Sciatic nerve (tissue), 2 donors: Measurements from ENCODE around the gene FOXB1. TPM values are rescaled to one million over a fixed set of nuclear protein-coding genes. Genes with fewer than 3 reads are reported as not detected.

ENCODE experiments used
- ATAC-seq: fragments of 200-7000 bp; cut with Tn5 transposase; one replicate; pipeline ENCODE4 v1.9.1; 2020; ENCODE audit warnings: mild to moderate bottlenecking, moderate library complexity
- DNase-seq: peaks from one replicate; pipeline ENCODE4 v3.0.0-alpha.2; 2020; ENCODE audit warnings: low spot score
- intact Hi-C: fragments of 100-400 bp; cut with DNase I; formaldehyde crosslinking; loops from one replicate; pipeline ENCODE4 v1.14.2; 2022
- total RNA-seq: library from RNA; stranded (reverse); fragmentation: NEBNext Ultra II Directional; extraction: Animal tissue kit (Norgen Biotek cat#: 25700); gene quantifications from one replicate; pipeline ENCODE4 v1.2.1, GENCODE V29; 2021
- donor health status: DM: no; HTN: no; CAD: no.
- donor health status: DM: no; HTN: no; CAD: no.

The FOXB1 gene
- total RNA-seq, 1 donor from 2014 or later, result not detected

DNA sequence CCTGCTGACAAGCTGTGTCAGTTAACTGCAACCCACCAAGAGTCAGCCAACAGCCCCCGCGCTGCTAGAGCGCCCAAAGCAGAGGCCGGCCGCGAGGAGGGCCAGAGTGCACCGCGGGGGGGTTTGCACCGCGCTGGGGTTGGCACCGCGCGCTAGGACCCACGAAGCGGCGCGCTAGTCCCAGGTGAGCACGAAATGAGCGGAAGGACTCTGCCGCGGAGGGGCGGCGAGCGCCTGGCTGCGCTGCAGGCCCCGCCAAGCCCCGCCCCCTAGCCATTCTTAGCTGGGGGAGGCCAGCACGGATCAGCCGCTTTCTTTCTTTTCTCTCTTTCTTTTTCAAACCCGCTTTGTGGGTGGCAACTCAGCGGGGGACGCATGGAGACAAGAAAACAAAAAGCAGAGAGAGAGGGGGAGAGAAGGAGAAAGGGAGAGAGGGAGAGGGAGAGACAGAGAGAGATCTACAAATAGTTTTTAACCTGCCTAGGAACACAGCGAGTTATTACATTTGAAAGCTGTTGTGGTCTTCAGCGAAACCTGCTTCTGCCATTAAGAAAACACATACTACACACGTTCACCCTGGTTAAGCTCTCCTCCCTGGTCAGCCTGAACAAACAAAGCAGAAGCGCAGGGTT is 6.9 kb upstream of the FOXB1 start:
- peak; percentile 50 for DNase-seq
- intact Hi-C loops, result no loop called here
- no peak for ATAC-seq

DNA sequence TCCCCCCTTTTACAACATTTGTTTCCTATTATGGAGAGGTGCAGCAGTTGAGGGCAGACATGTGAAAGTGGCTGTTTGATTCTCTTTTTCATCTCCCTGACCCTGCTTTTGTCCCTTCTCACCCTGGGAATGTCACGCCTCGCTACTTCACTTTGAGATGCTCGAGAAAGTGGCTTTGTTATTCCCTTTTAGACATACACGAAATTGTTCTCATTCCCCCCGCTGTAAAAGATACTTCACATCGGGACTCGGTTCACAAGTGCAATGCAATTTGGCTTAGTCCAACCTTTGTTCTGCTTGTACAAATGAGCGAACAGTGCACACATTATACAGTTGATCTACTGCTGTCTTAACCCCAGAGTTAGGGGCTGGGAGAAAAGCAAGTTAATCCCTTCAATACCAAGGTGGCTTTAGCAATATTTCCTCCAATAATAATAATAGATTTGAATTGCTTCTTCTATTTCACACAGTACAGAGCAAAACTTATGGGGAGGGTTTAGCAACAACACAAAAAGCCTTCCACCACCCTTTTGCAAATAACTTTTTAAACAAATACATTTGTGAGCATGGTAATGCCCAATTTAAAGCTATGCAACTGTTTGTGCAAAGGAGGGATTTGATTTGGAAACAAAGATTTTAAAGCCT is 5.7 kb upstream of the FOXB1 start:
- intact Hi-C loops, result no loop called here
- DNase-seq (no peak), ATAC-seq (no peak)

DNA sequence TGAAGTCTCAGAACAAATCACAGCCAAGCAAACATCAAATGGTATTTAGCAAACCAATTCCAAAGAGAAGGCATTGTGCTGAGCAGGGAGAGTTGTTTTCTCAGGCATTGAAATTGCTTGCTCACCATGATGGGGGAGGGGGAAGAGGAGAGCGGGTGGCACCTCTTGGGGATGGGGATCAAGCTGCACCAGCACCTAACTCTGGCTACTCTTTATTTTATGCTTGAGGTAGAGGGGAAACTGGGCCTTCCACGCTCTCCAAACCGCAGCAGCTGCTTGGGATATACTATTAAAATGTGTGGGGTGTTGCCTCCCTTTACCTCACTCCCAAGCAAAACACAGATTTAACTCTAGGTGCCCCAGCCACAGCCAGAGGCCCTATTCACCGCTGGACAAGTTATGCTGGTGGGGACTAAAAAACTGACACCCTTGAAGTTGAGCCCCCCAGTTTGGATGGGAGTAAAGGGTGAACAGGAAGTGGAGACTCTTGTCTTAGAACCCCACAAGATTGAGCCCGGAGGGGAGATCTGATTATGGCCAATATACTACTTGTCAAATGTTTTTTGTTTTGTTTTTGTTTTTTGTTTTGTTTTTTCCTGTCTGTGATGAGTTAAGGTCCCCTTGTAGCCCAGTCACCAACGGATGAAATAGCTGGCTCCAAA is 5.0 kb upstream of the FOXB1 start:
- intact Hi-C loops, result no loop called here
- DNase-seq (no peak), ATAC-seq (no peak)

DNA sequence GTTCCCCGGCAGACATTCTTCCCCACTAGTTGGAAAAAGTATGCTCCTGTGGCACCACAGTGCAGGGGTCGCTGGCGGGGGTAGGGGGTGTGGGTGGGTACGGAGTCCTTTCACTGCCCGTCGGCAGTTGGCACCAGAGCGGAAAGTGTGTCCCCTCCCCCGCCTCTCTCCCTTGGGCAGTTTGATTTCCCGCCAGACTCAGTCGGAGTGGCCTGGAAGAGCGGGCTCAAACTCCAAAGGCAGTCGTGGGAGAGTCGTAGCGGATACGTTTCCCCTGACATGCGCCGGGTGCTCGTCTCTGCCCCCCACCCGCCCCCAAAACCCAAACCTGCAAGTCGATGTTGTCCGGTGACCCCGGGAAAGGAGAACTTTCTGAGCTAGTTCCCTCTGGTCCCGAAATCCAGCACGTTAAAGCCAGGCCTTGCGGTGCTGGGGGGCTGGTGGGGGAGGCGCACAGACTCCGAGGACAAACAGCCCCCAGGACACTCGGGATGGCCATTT is 4.4 kb upstream of the FOXB1 start:
- intact Hi-C loops, result no loop called here
- no peak for ATAC-seq
- no peak for DNase-seq

DNA sequence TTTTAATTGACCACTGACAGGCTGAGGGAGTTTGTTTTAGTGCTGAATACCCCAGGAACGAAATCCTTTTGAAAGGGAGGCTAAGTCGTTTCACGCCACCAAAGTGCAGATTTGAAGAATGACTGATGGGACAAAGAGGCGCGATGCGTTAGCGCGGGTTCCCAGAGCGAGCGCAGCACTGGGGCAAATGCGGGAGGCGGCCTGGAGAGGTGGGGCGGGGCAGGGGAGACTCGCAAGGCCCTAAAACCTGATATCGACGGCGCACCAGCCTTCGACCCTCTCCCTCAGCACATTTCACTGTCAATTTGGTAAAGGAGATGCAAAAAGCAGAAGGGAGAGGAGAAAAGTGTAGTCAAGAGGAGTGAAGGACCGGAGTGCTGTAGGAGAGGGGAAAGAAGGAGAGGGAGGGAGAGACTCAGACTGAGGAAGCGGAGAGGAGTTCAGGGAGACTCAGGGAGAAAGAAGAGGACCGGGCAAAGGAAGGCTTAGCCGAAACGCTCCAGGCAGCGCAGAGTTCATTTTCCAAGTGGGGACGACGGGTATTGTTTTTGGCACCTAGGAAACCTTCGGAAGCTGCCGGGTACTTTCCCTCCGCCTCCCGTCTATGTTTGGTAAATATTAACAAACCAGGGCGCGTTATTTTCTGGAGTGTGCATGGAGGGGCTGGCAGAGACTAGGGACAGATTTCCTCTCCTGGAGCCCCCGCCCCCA is 3.8 kb upstream of the FOXB1 start:
- DNase-seq, result no peak
- no peak for ATAC-seq
- intact Hi-C loops, result no loop called here

DNA sequence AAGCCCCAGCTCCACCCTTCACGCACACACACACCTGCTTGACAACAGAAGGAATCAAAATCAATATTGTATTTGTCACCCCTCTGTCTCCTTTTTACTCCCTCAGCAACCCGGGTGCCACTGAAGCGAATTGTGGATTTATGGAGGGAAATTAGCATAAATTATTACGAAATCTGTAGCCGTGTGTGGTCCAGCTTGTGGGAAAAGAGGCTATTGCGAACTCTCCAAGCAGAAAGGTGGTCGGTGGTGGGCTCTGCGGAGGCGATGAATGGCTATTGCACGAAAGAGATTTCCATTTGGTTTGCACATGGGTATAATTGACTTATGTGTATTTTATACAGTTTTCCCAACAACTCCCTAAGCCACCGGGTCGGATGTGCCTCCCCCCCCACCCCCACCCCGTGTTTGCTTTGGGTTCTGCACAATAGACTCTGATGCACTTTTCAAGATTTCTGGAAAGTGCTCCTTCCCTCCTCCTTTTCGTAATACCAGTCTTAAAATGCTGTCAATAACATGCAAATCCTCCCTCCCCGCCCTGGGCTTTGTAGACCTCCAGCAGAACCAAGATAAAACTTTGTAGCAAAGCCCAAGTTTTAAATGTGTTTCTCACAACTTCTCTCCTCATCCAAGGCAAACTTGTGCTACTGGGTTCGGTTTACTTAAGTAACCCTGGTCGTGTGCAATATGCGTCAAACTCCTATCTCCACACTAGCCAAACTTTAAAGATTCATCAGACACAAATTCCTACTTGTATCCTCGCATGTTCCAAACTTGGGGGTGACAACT is 3.1 kb upstream of the FOXB1 start:
- intact Hi-C loops, result no loop called here
- no peak for DNase-seq

DNA sequence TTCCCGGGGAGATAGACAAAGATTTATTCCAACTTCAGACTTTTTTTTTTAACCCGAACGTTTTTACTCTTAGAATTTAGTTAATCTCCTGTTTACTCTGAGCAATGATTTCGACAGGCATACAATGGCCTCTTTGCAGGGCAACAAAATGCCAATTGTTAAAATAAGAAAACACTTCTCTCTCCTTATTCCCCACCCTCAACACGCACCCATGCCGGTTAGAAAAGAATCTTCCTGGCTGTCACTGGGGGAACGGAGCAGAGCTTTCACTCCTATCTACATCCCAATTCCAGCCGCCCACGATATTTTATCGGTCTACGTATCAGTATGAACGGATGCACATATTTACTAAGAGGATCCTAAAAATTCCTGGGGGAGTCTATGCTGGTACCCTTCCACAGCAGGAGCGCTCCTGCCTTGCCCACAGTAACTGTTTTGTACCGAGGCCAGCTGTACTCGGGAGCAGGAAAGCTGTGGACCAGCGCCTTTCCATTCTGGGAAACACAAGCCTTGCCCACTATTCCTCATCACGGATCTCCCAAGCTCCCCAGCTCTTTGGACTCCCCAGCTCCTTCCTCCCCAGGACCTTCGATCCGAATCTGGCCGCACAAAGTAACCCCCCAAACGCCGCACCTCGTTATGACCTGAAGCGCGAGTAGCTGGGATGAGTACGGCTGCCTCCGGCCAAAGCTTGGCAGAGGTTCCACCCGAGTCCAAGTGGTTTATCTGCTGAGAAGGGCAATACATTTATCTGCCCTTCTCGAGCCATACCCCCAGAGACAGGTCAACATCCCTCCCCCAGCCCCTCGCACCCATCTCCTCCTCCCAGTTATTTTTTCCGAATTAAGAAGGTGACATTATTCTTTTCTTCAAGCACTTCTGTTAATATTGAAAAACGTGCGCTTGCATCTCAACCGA is 2.2 kb upstream of the FOXB1 start:
- ATAC-seq (no peak), DNase-seq (no peak)
- intact Hi-C loops, result no loop called here

More for the DNA sequence above, 3.1 kb upstream of the FOXB1 start:
- ATAC-seq, result no peak

DNA sequence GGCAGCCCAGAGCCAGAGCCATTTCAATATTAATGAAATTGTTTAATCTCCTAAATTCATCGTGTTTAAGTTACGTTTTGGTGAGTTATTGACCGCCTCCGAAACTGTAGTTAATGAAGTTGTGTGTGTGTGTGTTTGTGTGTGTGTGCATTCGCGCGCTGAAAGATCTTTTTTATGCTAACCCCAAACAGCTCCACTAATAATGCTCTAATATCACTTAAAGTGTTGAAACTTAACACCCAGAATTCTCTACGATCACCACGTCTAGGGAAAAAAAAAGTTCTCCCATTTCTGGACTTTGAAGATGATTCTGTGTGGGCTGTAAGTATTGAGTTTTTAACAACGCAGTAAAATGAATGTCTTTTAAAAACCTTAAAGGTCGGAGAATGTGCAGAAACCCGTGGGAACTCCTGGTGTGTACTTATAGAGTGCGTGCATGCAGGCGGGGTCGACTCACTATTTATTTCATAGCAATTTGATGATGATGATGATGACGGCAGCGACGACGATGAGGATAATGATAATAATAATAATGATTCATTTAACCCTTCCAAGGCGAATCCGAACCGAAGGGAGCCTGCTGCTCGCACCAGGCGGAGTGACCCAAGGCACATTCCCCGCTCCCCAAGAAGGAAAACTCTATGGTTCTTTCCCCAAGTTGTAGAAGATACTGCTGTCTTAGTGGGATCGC is 1.4 kb upstream of the FOXB1 start:
- ATAC-seq (no peak), DNase-seq (no peak)
- intact Hi-C loops, result no loop called here

DNA sequence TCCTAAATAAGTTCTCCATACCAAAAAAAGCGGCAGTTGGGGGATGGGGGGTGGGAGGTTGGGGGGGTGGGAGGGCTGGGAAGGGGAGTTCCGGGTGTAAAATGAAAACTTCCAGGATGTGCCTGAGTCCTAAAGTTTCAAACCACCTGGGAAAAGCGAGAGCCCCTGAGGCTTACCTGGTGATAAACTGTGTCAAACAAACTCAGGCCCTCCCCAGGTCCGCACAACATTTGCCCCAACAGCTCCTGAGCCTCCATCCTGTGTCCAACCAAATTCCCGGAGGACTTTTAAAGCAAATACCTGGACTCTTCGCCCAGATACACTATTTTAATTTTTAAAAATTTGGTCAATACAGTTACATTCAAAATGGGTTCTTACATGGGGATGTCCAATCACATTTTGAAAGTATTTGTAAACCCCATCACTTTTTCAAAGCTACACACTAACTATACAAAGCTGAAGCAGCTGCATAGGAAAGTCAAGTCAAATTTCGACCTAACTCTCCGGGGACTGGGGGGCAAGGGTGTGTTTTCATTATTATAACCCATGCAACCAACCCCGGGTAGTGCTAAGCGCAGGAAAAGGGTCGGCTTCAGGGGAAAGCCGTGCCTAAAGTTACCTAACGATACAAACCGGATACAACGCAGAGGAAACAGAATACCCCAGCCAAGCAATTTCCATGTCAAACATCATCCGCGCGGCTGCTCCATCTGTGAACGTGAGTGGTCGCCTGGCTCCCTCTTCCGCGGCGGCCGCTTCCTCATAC is 685 bp upstream of the FOXB1 start:
- intact Hi-C loops, result no loop called here
- DNase-seq, result no peak
- no peak for ATAC-seq

DNA sequence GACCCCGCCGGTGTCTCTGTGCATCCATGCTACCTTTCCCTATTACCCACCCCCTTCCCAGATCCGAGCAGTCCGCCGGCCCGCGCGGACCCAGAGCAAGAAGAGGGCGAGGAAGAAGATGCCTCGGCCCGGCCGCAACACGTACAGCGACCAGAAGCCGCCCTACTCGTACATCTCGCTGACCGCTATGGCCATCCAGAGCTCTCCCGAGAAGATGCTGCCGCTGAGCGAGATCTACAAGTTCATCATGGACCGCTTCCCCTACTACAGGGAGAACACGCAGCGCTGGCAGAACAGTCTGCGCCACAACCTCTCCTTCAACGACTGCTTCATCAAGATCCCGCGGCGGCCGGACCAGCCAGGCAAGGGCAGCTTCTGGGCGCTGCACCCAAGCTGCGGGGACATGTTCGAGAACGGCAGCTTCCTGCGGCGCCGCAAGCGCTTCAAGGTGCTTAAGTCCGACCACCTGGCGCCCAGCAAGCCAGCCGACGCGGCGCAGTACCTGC is 788 bp downstream of the FOXB1 start:
- intact Hi-C loops, result no loop called here
- no peak for DNase-seq

DNA sequence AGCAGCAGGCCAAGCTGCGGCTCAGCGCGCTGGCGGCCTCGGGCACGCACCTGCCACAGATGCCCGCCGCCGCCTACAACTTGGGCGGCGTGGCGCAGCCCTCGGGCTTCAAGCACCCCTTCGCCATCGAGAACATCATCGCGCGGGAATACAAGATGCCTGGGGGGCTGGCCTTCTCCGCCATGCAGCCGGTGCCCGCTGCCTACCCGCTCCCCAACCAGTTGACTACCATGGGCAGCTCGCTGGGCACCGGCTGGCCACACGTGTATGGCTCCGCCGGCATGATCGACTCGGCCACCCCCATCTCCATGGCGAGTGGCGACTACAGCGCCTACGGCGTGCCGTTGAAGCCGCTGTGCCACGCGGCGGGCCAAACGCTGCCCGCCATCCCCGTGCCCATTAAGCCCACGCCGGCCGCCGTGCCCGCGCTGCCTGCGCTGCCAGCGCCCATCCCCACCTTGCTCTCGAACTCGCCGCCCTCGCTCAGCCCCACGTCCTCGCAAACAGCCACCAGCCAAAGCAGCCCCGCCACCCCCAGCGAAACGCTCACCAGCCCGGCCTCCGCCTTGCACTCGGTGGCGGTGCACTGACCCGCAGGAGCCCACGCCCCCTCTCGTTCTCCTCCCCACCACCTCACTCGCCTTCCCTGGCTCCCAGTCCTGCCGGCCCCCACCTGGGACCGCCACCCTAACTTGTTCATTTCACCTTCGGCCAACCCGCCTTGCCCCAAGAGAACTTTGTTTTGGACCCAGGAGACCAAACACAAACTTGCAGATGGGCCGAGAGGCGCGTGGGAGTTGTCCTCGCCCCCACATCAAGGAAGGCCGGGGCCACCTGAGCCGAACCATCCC is 1.5 kb downstream of the FOXB1 start:
- no peak for DNase-seq
- intact Hi-C loops, result no loop called here
- no peak for ATAC-seq

More for the DNA sequence above, 788 bp downstream of the FOXB1 start:
- ATAC-seq, result no peak

DNA sequence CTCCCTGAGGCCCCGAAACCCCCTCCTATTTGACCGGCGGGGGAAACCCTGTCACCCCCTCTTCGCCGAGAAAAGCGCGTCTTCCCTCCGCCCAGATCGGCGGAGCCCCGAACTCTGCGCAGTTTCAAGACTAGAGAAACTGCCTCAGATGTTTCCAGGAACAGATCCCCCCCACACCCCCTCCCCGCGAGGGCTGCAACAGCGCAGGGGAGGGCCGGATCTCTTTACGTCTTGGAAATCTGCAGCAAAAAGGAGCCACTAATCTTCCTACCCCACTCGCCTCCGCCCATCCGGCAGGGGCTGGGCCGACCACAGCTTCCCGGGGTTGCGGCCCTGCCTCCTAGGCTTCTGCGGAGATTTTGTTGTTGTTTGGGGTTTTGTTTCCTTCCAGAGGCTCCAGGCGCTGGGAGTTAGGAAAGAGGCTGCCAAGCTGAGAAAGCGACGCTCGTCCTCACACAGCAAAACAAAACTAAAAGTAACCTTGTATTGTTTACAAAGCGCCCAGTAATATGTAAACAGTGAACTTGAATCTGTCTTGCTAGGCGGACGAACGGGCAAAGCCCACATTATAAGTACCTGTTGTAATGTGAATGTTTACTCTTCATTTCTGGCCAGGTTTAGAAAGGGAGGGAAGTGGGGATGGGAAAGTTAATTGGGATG is 2.2 kb downstream of the FOXB1 start:
- ATAC-seq (no peak), DNase-seq (no peak)
- intact Hi-C loops, result no loop called here

DNA sequence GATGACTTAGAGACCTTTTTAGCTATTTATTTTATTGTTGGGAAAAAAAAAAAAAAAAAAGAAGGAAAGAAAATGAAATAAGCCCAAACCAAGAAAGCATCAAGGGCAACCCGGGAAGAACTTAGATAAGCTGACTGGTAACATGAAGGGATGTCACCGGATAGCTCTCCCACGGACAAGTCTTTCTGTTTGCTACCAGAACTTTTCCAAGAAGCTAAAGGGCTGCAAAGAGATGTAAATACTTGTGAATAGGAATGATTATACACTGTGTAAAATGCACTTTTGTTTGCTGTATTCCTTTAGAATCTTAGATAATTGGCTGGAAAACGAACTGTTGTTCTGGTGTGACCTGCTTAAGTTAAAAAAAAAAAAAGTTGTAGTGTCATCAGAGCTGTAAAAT is 2.8 kb downstream of the FOXB1 start:
- intact Hi-C loops, result no loop called here
- ATAC-seq (no peak), DNase-seq (no peak)

DNA sequence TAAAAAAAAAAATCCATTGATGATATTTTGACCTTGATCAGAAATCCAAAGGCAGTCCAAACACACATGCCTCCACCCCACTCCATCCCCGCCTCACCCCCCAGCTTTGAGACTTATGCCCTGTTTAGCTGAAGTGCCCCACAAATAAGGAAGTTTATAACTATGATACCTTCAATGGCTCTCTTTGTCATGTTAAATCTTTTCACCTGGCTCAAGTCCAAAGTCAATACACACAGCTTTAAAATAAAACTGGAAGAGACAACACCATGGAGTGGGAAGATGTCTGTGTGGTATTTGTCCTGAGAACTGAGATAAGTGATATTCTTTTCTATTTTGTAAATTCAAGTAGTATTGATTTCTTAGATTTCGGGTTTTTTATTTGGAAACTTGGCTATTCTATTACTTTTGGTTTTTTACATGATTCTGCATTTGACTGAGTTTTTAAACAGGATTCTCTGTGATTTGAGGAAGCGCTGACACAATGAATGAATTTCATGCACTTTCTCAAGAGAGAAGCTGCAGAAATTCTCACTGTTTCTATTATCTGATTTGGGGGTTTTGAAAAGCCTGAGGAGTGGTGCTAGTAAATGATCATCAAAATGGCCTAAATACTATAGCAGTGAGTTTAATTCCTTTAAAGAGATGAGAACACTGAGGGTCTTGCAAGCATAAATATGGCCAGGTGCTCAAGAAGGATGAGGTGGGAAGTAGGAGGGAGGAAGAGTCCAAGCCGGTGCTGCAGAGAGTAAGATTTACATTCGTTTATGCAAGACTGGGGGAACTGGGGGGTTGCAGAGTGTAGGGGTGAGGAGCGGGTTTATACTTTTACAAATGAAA is 5.2 kb downstream of the FOXB1 start:
- ATAC-seq (no peak), DNase-seq (no peak)
- intact Hi-C loops, result no loop called here
